Activated CD8-positive, alpha-beta T cell treated with anti-CD3 and anti-CD28 coated beads for 36 hours (primary cell): Measurements from ENCODE around the gene CD300E. TPM values are rescaled to one million over a fixed set of nuclear protein-coding genes. Genes with fewer than 3 reads are reported as not detected.

ENCODE experiments used
- ATAC-seq: fragments of 200-7000 bp; cut with Tn5 transposase; one replicate; pipeline ENCODE4 v1.10.0; 2021; ENCODE audit warnings: mild to moderate bottlenecking, moderate library complexity
- CTCF ChIA-PET: fragments of 350-600 bp; sonication (Branson Sonifier 250); formaldehyde crosslinking; loops from one replicate; lab custom pipeline; 2021; ENCODE audit warnings: antibody characterized with exemption; lab: Charles Lee
- POLR2A ChIA-PET: fragments of 350-600 bp; sonication (Branson Sonifier 250); formaldehyde crosslinking; loops from one replicate; lab custom pipeline; 2021; ENCODE audit warnings: antibody characterized with exemption; lab: Charles Lee
- DNase-seq: peaks from one replicate; pipeline ENCODE4 v3.0.0-alpha.2; 2020
- H3K27ac Mint-ChIP-seq: one replicate; pipeline ENCODE4 v1.8.0; 2021; ENCODE audit warnings: mild to moderate bottlenecking, mixed read lengths
- H3K27me3 Mint-ChIP-seq: one replicate; pipeline ENCODE4 v1.8.0; 2021; ENCODE audit warnings: mixed read lengths
- H3K36me3 Mint-ChIP-seq: one replicate; pipeline ENCODE4 v1.8.0; 2021; ENCODE audit warnings: low read depth, mixed read lengths
- H3K4me1 Mint-ChIP-seq: one replicate; pipeline ENCODE4 v1.8.0; 2021; ENCODE audit warnings: low read depth, mixed read lengths
- H3K4me3 Mint-ChIP-seq: one replicate; pipeline ENCODE4 v1.8.0; 2021; ENCODE audit warnings: mild to moderate bottlenecking, moderate library complexity, mixed read lengths
- H3K9me3 Mint-ChIP-seq: one replicate; pipeline ENCODE4 v1.8.0; 2021; ENCODE audit warnings: mixed read lengths
- intact Hi-C: fragments of 100-400 bp; cut with micrococcal nuclease; formaldehyde crosslinking; loops from one replicate; pipeline ENCODE4 v1.10.0; 2022
- total RNA-seq, 2 experiments: library from RNA; stranded (reverse); gene quantifications; one replicate each; pipeline ENCODE4 v1.2.3, GENCODE V29; 2021
- TF ChIP-seq, protein P1 (sequence below): fragments of 200-600 bp; IDR thresholded peaks from one replicate; pipeline ENCODE4 v1.8.0; 2022; ENCODE audit warnings: antibody characterized with exemption, mild to moderate bottlenecking

CD300E gene
- total RNA-seq, 2 experiments from 2014 or later, result not detected

- intact Hi-C loops, result no loop called here
Observed at GRCh38 chr17:74599023-74599399, 24.5 kb downstream of the CD300E start.

DNA sequence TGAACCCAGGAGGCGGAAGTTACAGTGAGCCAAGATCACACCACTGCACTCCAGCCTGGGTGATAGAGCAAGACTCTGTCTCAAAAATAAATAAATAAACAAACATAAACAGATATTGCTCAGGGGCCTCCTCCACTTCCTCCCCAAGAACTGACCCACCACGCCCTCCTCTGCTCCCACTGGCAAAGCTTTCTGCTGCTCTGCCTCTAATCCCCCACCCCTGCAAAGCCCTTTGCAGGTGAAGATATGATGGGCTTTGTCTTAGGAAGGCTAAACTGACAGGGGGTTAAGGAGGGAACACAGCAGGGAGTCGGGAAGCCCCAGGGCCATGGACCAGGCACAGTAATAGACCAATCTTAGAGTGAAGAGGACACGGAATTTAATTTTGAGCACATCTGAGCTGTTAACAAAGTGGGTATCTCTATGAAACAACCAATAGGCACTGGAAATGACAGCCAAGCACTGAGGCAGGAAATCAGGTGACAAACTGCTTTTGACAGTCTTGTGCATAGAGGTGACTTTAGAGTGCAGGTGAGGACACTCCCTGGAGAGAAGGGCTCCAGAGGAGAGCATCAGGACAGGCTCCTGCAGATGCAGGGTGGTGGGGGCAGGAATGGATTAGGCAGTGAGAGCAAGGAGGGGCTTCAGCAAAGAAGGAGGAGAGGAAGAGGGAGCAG is 25.1 kb downstream of the CD300E start:
- ChIA-PET POLR2A (interaction anchor here (0.6 kb wide), 1 partner anchor 295 kb away, joined by 4 read pairs; no protein-coding TSS in a partner anchor), CTCF (no interaction called here)
- TF ChIP-seq, protein P1, sequence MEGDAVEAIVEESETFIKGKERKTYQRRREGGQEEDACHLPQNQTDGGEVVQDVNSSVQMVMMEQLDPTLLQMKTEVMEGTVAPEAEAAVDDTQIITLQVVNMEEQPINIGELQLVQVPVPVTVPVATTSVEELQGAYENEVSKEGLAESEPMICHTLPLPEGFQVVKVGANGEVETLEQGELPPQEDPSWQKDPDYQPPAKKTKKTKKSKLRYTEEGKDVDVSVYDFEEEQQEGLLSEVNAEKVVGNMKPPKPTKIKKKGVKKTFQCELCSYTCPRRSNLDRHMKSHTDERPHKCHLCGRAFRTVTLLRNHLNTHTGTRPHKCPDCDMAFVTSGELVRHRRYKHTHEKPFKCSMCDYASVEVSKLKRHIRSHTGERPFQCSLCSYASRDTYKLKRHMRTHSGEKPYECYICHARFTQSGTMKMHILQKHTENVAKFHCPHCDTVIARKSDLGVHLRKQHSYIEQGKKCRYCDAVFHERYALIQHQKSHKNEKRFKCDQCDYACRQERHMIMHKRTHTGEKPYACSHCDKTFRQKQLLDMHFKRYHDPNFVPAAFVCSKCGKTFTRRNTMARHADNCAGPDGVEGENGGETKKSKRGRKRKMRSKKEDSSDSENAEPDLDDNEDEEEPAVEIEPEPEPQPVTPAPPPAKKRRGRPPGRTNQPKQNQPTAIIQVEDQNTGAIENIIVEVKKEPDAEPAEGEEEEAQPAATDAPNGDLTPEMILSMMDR, result no peak
- intact Hi-C loops, result no loop called here
- H3K4me1 Mint-ChIP-seq, result peaks cover 7% of the 10 kb centered on the region
- no peaks in the 10 kb centered on the region for H3K36me3 Mint-ChIP-seq
- no peak overlapping the region for H3K27ac Mint-ChIP-seq
- no peak for DNase-seq
- no peaks in the 10 kb centered on the region for H3K9me3 Mint-ChIP-seq
- ATAC-seq, result no peak
- no peak overlapping the region for H3K4me3 Mint-ChIP-seq
- peaks cover 20% of the 10 kb centered on the region for H3K27me3 Mint-ChIP-seq

More at GRCh38 chr17:74599023-74599399, 24.5 kb downstream of the CD300E start:
- Mint-ChIP-seq H3K9me3 (no peaks in the 10 kb centered on the region), H3K4me1 (peaks cover 7% of the 10 kb centered on the region), H3K36me3 (no peaks in the 10 kb centered on the region), H3K4me3 (no peak overlapping the region), H3K27me3 (peaks cover 20% of the 10 kb centered on the region), H3K27ac (no peak overlapping the region)
- ChIA-PET POLR2A (interaction anchor here (0.5 to 0.6 kb wide), 2 partner anchors 158 to 295 kb away, joined by 3 to 4 read pairs; no protein-coding TSS in a partner anchor), CTCF (no interaction called here)
- ATAC-seq (no peak), DNase-seq (no peak)
- TF ChIP-seq, protein P1, result no peak

DNA sequence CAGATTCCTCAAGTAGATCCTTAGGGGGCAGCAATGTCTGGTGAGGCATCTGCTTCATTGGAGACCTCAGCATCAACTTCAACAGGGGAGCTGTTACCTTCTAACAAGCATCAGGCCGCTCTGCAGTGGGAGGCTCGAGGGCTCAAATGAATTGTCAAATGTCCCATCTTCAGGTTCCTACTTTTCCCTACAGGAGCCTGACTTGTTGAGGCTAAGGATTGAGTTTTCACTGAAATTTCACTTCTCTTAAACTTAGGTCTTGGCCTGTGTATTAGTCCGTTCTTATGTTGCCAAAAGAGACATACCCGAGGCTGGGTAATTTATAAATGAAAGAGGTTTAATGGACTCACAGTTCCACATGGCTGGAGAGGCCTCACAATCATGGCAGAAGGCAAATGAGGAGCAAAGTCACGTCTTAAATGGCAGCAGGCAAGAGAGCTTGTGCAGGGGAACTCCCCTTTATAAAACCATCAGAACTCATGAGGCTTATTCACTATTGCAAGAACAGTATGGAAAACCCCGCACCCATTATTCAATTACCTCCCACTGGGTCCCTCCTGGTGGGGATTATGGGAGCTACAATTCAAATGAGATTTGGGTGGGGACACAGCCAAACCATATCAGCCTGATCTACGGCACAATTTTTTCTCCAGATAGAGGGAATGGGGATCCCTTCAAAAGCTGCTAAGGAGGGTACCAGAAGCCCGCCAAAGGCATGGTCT is 26.3 kb downstream of the CD300E start:
- H3K4me3 Mint-ChIP-seq, result no peak overlapping the region
- H3K36me3 Mint-ChIP-seq, result no peaks in the 10 kb centered on the region
- CTCF ChIA-PET, result interaction anchor here (1.4 kb wide), 1 partner anchor 31 kb away, joined by 5 read pairs; no protein-coding TSS in a partner anchor
- peaks cover 24% of the 10 kb centered on the region for H3K27me3 Mint-ChIP-seq
- peaks cover 11% of the 10 kb centered on the region for H3K4me1 Mint-ChIP-seq
- no peak for DNase-seq
- POLR2A ChIA-PET, result no interaction called here
- no peak for ATAC-seq
- TF ChIP-seq, protein P1, result no peak
- no peak overlapping the region for H3K27ac Mint-ChIP-seq
- no peaks in the 10 kb centered on the region for H3K9me3 Mint-ChIP-seq
- intact Hi-C loops, result no loop called here

- Mint-ChIP-seq H3K36me3 (no peaks in the 10 kb centered on the region), H3K4me1 (peaks cover 17% of the 10 kb centered on the region), H3K9me3 (no peaks in the 10 kb centered on the region), H3K27ac (no peak overlapping the region), H3K27me3 (peaks cover 19% of the 10 kb centered on the region), H3K4me3 (no peak overlapping the region)
- DNase-seq (no peak), ATAC-seq (no peak)
- POLR2A ChIA-PET, result no interaction called here
- intact Hi-C loops, result no loop called here
- CTCF ChIA-PET, result interaction anchor here (0.9 to 1.4 kb wide), 2 partner anchors 29 to 63 kb away, joined by 3 read pairs; no protein-coding TSS in a partner anchor
- TF ChIP-seq, protein P1, result no peak
Observed at GRCh38 chr17:74595037-74595750, 28.3 kb downstream of the CD300E start.
